Retinal pigment epithelial cell (primary cell): Measurements from ENCODE around the gene IPCEF1.
"Not testable (repeated sequence)": the region's sequence is repeated elsewhere in the genome, so short reads cannot be mapped to it uniquely, and the experiment has no call there.

ENCODE experiments used
- DNase-seq: peaks from one replicate; pipeline ENCODE4 v3.0.0-alpha.2; 2010; ENCODE audit warnings: low read depth
- H3K4me3 ChIP-seq: 2 replicates; pipeline ENCODE4 v1.5.1; 2011; ENCODE audit warnings: mild to moderate bottlenecking, low read length, control low read depth, moderate library complexity
- TF ChIP-seq, protein P1 (sequence below): conservative IDR thresholded peaks from 2 replicates; pipeline ENCODE4 v1.5.1; 2011; ENCODE audit warnings: low read depth, low read length, control low read depth, inconsistent platforms

IPCEF1 gene

GRCh38 chr6:154210678-154211077 is 145.9 kb downstream of the IPCEF1 start:
- no peak for DNase-seq
- TF ChIP-seq, protein P1, sequence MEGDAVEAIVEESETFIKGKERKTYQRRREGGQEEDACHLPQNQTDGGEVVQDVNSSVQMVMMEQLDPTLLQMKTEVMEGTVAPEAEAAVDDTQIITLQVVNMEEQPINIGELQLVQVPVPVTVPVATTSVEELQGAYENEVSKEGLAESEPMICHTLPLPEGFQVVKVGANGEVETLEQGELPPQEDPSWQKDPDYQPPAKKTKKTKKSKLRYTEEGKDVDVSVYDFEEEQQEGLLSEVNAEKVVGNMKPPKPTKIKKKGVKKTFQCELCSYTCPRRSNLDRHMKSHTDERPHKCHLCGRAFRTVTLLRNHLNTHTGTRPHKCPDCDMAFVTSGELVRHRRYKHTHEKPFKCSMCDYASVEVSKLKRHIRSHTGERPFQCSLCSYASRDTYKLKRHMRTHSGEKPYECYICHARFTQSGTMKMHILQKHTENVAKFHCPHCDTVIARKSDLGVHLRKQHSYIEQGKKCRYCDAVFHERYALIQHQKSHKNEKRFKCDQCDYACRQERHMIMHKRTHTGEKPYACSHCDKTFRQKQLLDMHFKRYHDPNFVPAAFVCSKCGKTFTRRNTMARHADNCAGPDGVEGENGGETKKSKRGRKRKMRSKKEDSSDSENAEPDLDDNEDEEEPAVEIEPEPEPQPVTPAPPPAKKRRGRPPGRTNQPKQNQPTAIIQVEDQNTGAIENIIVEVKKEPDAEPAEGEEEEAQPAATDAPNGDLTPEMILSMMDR, result no peak
- H3K4me3 ChIP-seq, result no peak overlapping the region

- H3K4me3 ChIP-seq, result no peak overlapping the region
- TF ChIP-seq, protein P1, result no peak
- DNase-seq, result no peak
Observed at GRCh38 chr6:154209555-154209954, 147.0 kb downstream of the IPCEF1 start.

GRCh38 chr6:154206996-154207395 is 149.6 kb downstream of the IPCEF1 start:
- TF ChIP-seq, protein P1, result no peak
- H3K4me3 ChIP-seq, result no peak overlapping the region
- no peak for DNase-seq

DNA sequence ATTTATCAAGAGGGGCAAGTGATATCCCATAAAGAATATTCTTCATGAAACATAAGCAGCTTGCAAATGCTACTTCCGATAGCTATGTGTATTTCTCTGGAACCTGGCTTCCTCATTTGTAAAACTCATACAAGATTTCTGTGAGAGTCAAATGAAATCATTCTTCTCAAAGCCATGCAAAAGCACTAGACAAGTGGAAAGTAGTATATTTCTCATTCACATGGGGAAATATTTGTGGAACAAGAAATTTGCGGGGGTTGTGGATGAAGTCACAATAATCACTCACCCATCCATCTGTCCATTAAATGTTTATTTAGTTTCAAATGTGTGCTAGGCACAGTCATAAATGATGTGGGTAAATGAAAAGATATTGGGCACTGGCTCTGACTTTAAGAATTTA is 150.5 kb downstream of the IPCEF1 start:
- no peak for DNase-seq
- TF ChIP-seq, protein P1, result no peak
- H3K4me3 ChIP-seq, result no peak overlapping the region

GRCh38 chr6:154202958-154203357 is 153.6 kb downstream of the IPCEF1 start:
- no peak overlapping the region for H3K4me3 ChIP-seq
- TF ChIP-seq, protein P1, result no peak
- DNase-seq, result no peak

GRCh38 chr6:154202339-154202738 is 154.3 kb downstream of the IPCEF1 start:
- TF ChIP-seq, protein P1, result no peak
- DNase-seq, result no peak
- no peak overlapping the region for H3K4me3 ChIP-seq

GRCh38 chr6:154201688-154202087 is 154.9 kb downstream of the IPCEF1 start:
- H3K4me3 ChIP-seq, DNase-seq: not testable (repeated sequence)
